Measurements from ENCODE around the gene SEPTIN10.

Gene SEPTIN10

GRCh38 chr2:109523121-109523520 is 90.6 kb downstream of the SEPTIN10 start:
- DNase-seq (ENCODE audit: low read depth, low spot score): no peak

- DNase-seq (ENCODE audit: low read depth, low spot score): no peak
Observed at GRCh38 chr2:109522063-109522374, 91.7 kb downstream of the SEPTIN10 start.

DNA sequence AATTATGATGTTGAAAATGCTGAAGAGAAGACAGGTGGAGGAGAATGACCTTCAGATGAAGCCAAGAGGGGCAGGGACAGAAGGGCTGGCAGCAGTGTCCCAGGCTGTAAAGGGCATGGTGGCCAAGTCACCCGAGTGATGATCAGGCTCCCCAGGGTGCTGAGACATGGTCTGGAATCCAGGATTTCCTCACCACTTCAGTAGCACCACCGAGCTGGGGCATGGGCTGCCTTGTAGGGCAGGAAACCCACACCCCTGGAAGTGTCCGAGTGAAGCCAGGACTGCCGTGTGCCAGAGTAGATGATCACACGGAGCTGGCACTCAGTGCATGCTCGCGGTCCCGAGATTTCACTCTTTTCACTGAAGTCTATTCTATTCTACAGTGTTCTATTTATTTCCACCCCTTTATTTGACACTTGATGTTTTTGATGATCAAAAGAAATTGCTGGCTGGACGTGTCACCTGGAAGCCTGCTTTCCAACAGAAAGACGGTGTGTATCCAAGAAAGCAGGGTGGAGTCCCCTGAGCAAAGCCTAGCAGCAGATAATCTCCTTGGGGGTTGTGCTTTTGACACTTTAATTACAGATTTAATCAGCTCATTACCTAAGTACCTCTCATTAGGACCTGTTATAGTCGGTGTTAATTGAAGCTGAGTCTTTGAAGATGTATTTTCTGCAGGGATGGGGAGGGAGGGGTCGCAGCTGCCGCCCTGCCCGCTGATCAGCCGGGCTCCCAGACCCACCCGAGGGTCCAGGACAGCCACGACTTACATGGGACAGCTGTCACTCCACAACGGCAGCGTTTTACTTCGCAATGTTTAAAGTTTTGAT is 92.3 kb downstream of the SEPTIN10 start:
- no peak for DNase-seq (ENCODE audit: low read depth, low spot score)

GRCh38 chr2:109519513-109519912 is 94.3 kb downstream of the SEPTIN10 start:
- DNase-seq (ENCODE audit: low read depth, low spot score): no peak

- DNase-seq (ENCODE audit: low read depth, low spot score): no peak
Observed at GRCh38 chr2:109517118-109517889, 96.5 kb downstream of the SEPTIN10 start.

- peak; percentile 57 for DNase-seq (ENCODE audit: low read depth, low spot score)
Observed at GRCh38 chr2:109516445-109517117, 97.2 kb downstream of the SEPTIN10 start.

GRCh38 chr2:109514857-109515256 is 98.9 kb downstream of the SEPTIN10 start:
- DNase-seq (ENCODE audit: low read depth, low spot score): no peak

DNA sequence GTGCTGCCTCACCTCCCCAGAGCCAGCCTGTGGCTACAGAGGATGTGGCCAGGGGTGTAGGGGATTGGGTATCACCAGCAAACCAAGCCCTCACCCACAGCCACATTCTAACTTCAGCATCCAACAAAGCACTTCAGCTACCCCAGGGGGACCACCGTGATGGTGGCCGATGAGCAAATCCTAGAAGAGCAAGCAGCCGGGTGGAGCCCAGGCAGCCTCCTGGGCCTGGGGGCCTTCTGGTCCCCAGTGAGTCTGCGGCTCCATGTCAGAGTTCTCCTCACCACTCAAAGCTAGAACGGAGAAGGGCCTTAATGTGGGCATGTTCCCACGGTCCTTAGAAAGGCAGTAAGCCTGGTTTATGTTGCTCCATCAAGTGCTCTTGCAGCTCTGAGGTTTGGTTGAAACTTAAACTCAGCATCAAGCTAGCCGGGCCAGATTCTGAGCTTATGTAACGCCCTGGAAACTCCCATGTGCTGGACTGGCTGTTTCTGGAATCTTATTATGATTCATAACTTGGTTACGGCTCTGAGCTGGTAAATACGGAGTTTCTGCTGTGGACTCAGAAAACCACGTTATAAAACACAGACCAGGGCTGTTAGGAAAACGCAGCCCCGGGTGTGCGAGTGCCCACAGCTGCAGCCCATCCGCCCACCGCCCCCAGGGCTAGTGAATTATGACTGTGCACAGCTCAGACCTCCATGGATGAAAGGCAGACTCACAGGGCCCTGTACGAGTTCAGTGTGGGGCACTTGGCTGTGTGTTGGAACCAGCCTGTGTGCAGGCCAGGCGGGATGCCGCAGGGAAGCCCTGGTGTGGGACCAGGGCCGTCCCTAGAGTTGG is 99.8 kb downstream of the SEPTIN10 start:
- no peak for DNase-seq (ENCODE audit: low read depth, low spot score)

DNA sequence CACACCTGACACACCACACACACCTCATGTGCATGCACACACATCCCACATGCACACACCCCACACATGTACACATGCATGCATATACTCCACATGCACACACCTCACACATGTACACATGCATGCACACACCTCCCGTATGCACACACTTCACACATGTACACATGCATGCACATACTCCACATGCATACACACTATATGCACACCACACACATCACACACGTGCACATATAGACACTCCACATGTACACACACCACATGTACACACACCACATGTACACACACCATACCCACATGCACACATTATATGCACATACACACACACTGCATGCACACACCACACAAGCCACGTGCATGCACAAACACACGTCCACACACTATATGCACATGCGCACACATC is 100.5 kb downstream of the SEPTIN10 start:
- no peak for DNase-seq (ENCODE audit: low read depth, low spot score)

DNA sequence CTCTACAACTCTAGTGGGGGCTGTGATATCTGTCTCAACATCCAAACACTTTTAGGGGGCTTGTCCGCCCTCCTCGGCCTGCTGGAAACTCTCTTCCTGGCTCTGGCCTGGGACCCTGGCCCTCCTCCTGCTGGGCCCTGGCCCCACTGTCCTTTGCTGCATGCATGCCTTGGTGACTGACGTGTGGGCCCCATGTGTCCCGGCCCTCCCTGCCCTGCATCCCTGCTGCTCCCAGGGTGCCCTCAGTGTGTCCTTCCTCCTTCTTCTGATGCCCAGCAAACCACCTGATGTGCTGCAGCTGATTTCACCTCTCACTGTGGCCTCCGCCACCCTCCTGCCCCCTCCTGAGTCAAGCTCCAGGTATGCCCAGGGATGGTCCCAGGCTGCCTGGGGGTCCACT is 101.7 kb downstream of the SEPTIN10 start:
- DNase-seq (ENCODE audit: low read depth, low spot score): no peak

DNA sequence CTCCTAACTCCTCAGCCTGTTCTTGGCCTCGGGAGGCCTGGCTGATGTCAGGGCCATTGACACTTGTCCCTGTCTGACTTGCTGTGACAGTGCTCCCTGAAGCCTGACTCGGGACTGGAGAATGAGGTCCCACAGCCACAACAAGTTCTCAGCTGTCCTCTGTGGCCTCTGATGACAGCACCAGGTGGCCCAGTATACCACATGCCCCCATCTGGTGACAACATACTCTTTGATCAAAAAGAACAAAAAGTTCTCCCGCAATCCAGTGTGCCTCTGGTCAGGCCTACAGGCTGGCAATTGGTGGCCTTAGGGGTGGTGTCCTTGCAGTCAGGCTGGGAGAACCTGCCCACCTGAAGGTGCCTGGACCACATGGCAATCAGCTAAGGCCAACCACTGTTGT is 102.6 kb downstream of the SEPTIN10 start:
- DNase-seq (ENCODE audit: low read depth, low spot score): no peak

DNA sequence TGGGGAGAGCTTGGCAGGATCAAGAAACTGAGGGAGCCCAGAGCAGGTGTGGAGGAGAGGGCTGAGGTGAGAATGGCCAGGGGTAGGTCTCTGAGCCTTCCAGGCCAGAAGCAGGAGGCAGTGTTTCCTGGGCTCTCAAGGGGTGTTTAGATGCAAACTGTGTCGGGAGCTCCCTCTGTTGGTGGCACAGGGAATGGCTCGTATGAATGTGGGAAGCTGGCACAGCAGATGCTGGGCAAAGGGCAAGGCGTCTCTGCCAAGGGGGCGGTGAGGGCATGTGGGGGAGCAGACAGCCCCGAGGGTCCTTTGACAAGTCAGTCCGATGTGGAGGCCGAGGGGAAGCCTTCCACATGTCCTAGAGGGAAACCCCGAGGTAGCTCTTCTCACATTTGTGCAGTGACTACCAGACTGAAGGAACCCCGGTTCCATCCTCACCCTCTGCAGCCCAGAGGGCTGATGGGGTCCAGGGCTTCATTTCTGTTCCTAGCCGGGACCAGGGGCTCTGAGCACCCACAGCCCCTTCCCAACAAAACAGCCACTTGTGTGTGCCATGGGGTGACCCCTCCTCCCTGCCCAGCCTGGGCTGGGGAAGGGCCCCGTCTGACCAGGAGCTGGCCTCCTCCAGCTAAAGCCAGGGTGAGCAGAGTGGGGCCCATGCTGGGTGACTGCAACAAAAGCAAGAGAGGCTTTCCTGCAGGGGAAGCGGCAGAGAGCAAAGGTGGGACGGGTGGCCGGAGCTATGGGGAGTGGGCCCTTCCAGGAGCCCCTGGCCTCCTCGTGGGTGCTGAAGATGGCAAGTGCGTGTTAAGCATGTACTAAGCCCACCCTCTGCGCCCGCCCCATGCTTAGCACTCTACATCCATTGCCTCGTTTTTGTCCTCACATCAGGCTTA is 103.4 kb downstream of the SEPTIN10 start:
- peak; percentile 30 for DNase-seq (ENCODE audit: low read depth, low spot score)

DNA sequence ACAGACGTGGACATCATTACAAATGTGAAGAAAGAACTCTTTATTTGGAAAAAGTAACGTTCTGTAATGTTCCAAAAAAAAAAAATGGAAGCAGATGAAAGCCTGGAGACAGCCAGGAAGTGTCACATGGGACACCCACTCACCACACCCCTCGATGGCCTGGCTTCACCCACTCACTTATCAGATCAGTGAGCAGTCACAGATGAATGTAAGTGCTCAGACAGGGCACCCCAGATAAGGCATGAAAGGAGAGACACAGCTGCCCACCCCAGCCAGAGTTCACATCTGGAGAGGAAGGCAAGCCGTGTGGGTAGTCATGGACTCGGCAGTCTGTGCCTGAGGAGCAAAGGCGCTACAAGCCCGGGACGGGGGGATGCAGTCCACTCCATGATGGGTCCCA is 105.2 kb downstream of the SEPTIN10 start:
- no peak for DNase-seq (ENCODE audit: low read depth, low spot score)

- DNase-seq (ENCODE audit: low read depth, low spot score): no peak
Observed at GRCh38 chr2:109507828-109508227, 105.9 kb downstream of the SEPTIN10 start.

GRCh38 chr2:109507217-109507616 is 106.5 kb downstream of the SEPTIN10 start:
- no peak for DNase-seq (ENCODE audit: low read depth, low spot score)

DNA sequence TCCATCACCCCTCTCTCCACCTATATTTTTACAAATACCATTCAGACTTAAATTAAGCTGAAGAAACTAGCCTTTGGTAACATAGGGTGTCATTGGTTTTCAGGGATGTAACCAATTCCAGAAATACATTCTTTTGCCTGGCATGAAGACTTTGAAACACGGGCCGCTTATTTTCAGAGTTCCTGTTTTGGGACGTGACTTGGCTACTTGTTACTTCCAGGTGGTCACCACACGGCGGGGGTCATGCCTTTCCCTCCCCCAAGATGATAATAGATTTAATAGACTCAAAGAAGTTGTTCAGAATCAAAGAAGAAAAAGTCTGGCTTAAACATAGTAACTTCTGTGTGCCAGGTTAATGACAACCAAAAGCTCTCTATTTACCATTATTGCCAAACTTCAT is 110.6 kb downstream of the SEPTIN10 start:
- DNase-seq (ENCODE audit: low read depth, low spot score): no peak

- no peak for DNase-seq (ENCODE audit: low read depth, low spot score)
Observed at GRCh38 chr2:109501461-109501860, 112.3 kb downstream of the SEPTIN10 start.

GRCh38 chr2:109500910-109501309 is 112.9 kb downstream of the SEPTIN10 start:
- DNase-seq (ENCODE audit: low read depth, low spot score): no peak

- no peak for DNase-seq (ENCODE audit: low read depth, low spot score)
Observed at GRCh38 chr2:109499566-109499965, 114.2 kb downstream of the SEPTIN10 start.

GRCh38 chr2:109498906-109499305 is 114.9 kb downstream of the SEPTIN10 start:
- DNase-seq (ENCODE audit: low read depth, low spot score): no peak
